A549 (cell line): Measurements from ENCODE around the gene USP13. TPM values are rescaled to one million over a fixed set of nuclear protein-coding genes. Genes with fewer than 3 reads are reported as not detected.

Experiments used
- ATAC-seq, 2 experiments: fragments of 200-7000 bp in 1 of 2; fragments of >200 bp in 1 of 2; cut with Nextera tagmentation in 1 of 2; cut with Tn5 transposase in 1 of 2; 3 replicates each; pipeline versions ENCODE4 v1.8.0 to v1.9.1; 2018 to 2020; ENCODE audit warnings: mild to moderate bottlenecking in 1 of 2, moderate library complexity in 1 of 2
- CTCF ChIA-PET: fragments of 300-600 bp; sonication (Branson Sonifier 250); formaldehyde crosslinking; extraction: SDS; loops from one replicate; lab custom pipeline; 2021; ENCODE audit warnings: antibody characterized with exemption, inconsistent platforms; lab: Yijun Ruan, JAX
- POLR2A ChIA-PET: fragments of 350-600 bp; formaldehyde crosslinking; extraction: SDS; loops from one replicate; lab custom pipeline; 2021; ENCODE audit warnings: antibody characterized with exemption, inconsistent platforms; lab: Yijun Ruan, JAX
- DNase-seq, 2 experiments: peaks; one replicate each; pipeline versions ENCODE4 v3.0.0 to v3.0.0-alpha.2; 2011 to 2016; ENCODE audit warnings: low read depth in 1 of 2, low spot score in 1 of 2
- FAIRE-seq: peaks from 2 replicates; lab custom pipeline; 2011; peaks lifted over from hg19 to GRCh38; lab: Jason Lieb, UNC
- H3K27ac ChIP-seq, 2 experiments: fragments of >200 bp; sonication (Bioruptor Twin); formaldehyde crosslinking; 3 replicates each; pipeline ENCODE4 v1.5.1; 2016 to 2017
- H3K4me1 ChIP-seq: fragments of >200 bp; sonication (Bioruptor Twin); formaldehyde crosslinking; 3 replicates; pipeline ENCODE4 v1.6.1; 2016
- H3K4me2 ChIP-seq: fragments of >200 bp; sonication (Bioruptor Twin); formaldehyde crosslinking; 3 replicates; pipeline ENCODE4 v1.6.1; 2016
- H3K4me3 ChIP-seq: fragments of >200 bp; sonication (Bioruptor Twin); formaldehyde crosslinking; 3 replicates; pipeline ENCODE4 v1.5.1; 2016
- H3K9me3 ChIP-seq: fragments of >200 bp; sonication (Bioruptor Twin); formaldehyde crosslinking; 3 replicates; pipeline ENCODE4 v1.6.1; 2016
- CBX8 ChIP-seq: fragments of 200-600 bp; sonication (generic); IDR thresholded peaks from 2 replicates; pipeline ENCODE4 v1.6.1; 2016
- CEBPB ChIP-seq, 2 experiments: fragments of >200 bp in 1 of 2; sonication (Bioruptor Twin) in 1 of 2; formaldehyde crosslinking in 1 of 2; IDR thresholded peaks; 2 replicates each; pipeline ENCODE4 v1.6.1; 2012 to 2016
- CHD4 ChIP-seq: fragments of 200-600 bp; sonication (generic); IDR thresholded peaks from 2 replicates; pipeline ENCODE4 v1.6.1; 2016; ENCODE audit warnings: antibody characterized with exemption, mild to moderate bottlenecking, borderline replicate concordance
- EP300 ChIP-seq, 2 experiments: fragments of >200 bp; sonication (Bioruptor Twin); formaldehyde crosslinking; IDR thresholded peaks; 2 replicates in 1 of 2; 3 replicates in 1 of 2; pipeline ENCODE4 v1.6.1; 2016 to 2017
- ESRRA ChIP-seq: fragments of 150-350 bp; IDR thresholded peaks from 2 replicates; pipeline ENCODE4 v1.6.1; 2014; ENCODE audit warnings: mild to moderate bottlenecking, low read length, borderline replicate concordance
- FOXS1 ChIP-seq: fragments of 250-450 bp; sonication (Bioruptor Pico); IDR thresholded peaks from 2 replicates; pipeline ENCODE4 v1.5.0; 2020; ENCODE audit warnings: mild to moderate bottlenecking, moderate library complexity
- HDAC2 ChIP-seq: fragments of 200-600 bp; sonication (generic); IDR thresholded peaks from 2 replicates; pipeline ENCODE4 v1.6.1; 2016
- HEYL ChIP-seq: fragments of 250-450 bp; sonication (Bioruptor Pico); IDR thresholded peaks from 2 replicates; pipeline ENCODE4 v1.8.0; 2021; ENCODE audit warnings: mild to moderate bottlenecking, moderate library complexity
- HOXA7 ChIP-seq: fragments of 250-450 bp; sonication (Bioruptor Pico); IDR thresholded peaks from 2 replicates; pipeline ENCODE4 v1.5.0; 2020; ENCODE audit warnings: mild to moderate bottlenecking, moderate library complexity
- HOXB13 ChIP-seq: fragments of 250-450 bp; sonication (Bioruptor Pico); IDR thresholded peaks from 2 replicates; pipeline ENCODE4 v1.5.0; 2020; ENCODE audit warnings: low read depth, mild to moderate bottlenecking, moderate library complexity
- HOXB5 ChIP-seq: fragments of 250-450 bp; sonication (Bioruptor Pico); IDR thresholded peaks from 2 replicates; pipeline ENCODE4 v1.5.0; 2020; ENCODE audit warnings: mild to moderate bottlenecking, moderate library complexity
- JUN ChIP-seq, 2 experiments: fragments of >200 bp; sonication (Bioruptor Twin); formaldehyde crosslinking; IDR thresholded peaks; 2 replicates in 1 of 2; 3 replicates in 1 of 2; pipeline ENCODE4 v1.6.1; 2016 to 2017
- JUNB ChIP-seq: fragments of >200 bp; sonication (Bioruptor Twin); formaldehyde crosslinking; IDR thresholded peaks from 2 replicates; pipeline ENCODE4 v1.6.1; 2016
- KDM1A ChIP-seq: fragments of 200-600 bp; sonication (generic); IDR thresholded peaks from 2 replicates; pipeline ENCODE4 v1.6.1; 2016; ENCODE audit warnings: low read depth, mild to moderate bottlenecking
- NFE2L2 ChIP-seq: fragments of 150-350 bp; conservative IDR thresholded peaks from 2 replicates; pipeline ENCODE4 v1.6.1; 2014; ENCODE audit warnings: low read length
- NPAS2 ChIP-seq: fragments of 250-450 bp; sonication (Bioruptor Pico); IDR thresholded peaks from 2 replicates; pipeline ENCODE4 v1.8.0; 2022; ENCODE audit warnings: mild to moderate bottlenecking, moderate library complexity, borderline replicate concordance
- NR3C1 ChIP-seq: fragments of >200 bp; sonication (Bioruptor Twin); formaldehyde crosslinking; IDR thresholded peaks from 3 replicates; pipeline ENCODE4 v1.6.1; 2017
- PHF8 ChIP-seq: fragments of 200-600 bp; sonication (generic); IDR thresholded peaks from 2 replicates; pipeline ENCODE4 v1.6.1; 2016; ENCODE audit warnings: low read depth, mild to moderate bottlenecking, antibody characterized with exemption, moderate library complexity, borderline replicate concordance
- POLR2A ChIP-seq: IDR thresholded peaks from 2 replicates; pipeline ENCODE4 v1.6.1; 2012; ENCODE audit warnings: mild to moderate bottlenecking, low read length
- RCOR1 ChIP-seq: fragments of 150-350 bp; IDR thresholded peaks from 2 replicates; pipeline ENCODE4 v1.6.1; 2014; ENCODE audit warnings: antibody characterized with exemption, low read length, low read depth
- TP53 ChIP-seq: fragments of 250-450 bp; sonication (Bioruptor Pico); IDR thresholded peaks from 2 replicates; pipeline ENCODE4 v1.5.0; 2021; ENCODE audit warnings: mild to moderate bottlenecking, moderate library complexity
- ZC3H11A ChIP-seq: fragments of 450-650 bp; IDR thresholded peaks from 2 replicates; pipeline ENCODE4 v1.6.1; 2014; ENCODE audit warnings: antibody characterized with exemption, mild to moderate bottlenecking
- ZNF302 ChIP-seq: fragments of 250-450 bp; sonication (Bioruptor Pico); IDR thresholded peaks from 2 replicates; pipeline ENCODE4 v1.9.0; 2021; ENCODE audit warnings: inconsistent platforms, mild to moderate bottlenecking, moderate library complexity
- WGBS: methylation state at CpG from one replicate; pipeline ENCODE4 v1.1.6; 2017; ENCODE audit errors: missing lambda C conversion rate; 5-methylcytosine and 5-hydroxymethylcytosine counted together
- polyA minus RNA-seq: library from RNA; depleted of rRNA, polyadenylated mRNA; stranded (reverse); fragments of >200 nt; gene quantifications from 2 replicates; pipeline ENCODE4 v1.2.3, GENCODE V29; 2011; rRNA and poly(A)+ RNA removed
- polyA plus RNA-seq, 4 experiments: library from polyadenylated mRNA; depleted of rRNA in 3 of 4; stranded (reverse); fragments of >200 nt; fragmentation: RNase III in 1 of 4; extraction: RNeasy Plus Mini Kit Qiagen cat#74134 plus additional on column Dnase treatment in 1 of 4; gene quantifications; 2 replicates in 3 of 4; 3 replicates in 1 of 4; pipeline ENCODE4 v1.2.3, GENCODE V29; 2011 to 2017
- TF ChIP-seq, protein P1 (sequence below): IDR thresholded peaks from 2 replicates; pipeline ENCODE4 v1.6.1; 2012
- TF ChIP-seq, protein P2 (sequence below): fragments of 200-600 bp; sonication (generic); IDR thresholded peaks from 2 replicates; pipeline ENCODE4 v1.6.1; 2016; ENCODE audit warnings: antibody characterized with exemption, mild to moderate bottlenecking, moderate library complexity
- TF ChIP-seq, protein P3 (sequence below): fragments of >200 bp; sonication (Bioruptor Twin); formaldehyde crosslinking; IDR thresholded peaks from 3 replicates; pipeline ENCODE4 v1.5.1; 2016
- TF ChIP-seq, protein P4 (sequence below): fragments of 250-450 bp; sonication (Bioruptor Pico); IDR thresholded peaks from 2 replicates; pipeline ENCODE4 v1.5.0; 2021; ENCODE audit warnings: mild to moderate bottlenecking, moderate library complexity, borderline replicate concordance
- TF ChIP-seq, protein P5 (sequence below): fragments of 450-650 bp; IDR thresholded peaks from 2 replicates; pipeline ENCODE4 v1.6.1; 2014; ENCODE audit warnings: antibody characterized with exemption

USP13 gene, protein sequence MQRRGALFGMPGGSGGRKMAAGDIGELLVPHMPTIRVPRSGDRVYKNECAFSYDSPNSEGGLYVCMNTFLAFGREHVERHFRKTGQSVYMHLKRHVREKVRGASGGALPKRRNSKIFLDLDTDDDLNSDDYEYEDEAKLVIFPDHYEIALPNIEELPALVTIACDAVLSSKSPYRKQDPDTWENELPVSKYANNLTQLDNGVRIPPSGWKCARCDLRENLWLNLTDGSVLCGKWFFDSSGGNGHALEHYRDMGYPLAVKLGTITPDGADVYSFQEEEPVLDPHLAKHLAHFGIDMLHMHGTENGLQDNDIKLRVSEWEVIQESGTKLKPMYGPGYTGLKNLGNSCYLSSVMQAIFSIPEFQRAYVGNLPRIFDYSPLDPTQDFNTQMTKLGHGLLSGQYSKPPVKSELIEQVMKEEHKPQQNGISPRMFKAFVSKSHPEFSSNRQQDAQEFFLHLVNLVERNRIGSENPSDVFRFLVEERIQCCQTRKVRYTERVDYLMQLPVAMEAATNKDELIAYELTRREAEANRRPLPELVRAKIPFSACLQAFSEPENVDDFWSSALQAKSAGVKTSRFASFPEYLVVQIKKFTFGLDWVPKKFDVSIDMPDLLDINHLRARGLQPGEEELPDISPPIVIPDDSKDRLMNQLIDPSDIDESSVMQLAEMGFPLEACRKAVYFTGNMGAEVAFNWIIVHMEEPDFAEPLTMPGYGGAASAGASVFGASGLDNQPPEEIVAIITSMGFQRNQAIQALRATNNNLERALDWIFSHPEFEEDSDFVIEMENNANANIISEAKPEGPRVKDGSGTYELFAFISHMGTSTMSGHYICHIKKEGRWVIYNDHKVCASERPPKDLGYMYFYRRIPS
- polyA plus RNA-seq (2011; rRNA removed) (10.2 and 11.5 TPM in 2 replicates), polyA plus RNA-seq (2017; fragmentation: RNase III; extraction: RNeasy Plus Mini Kit Qiagen cat#74134 plus additional on column Dnase treatment) (7.5 to 8.7 TPM (median 7.6 TPM) in 3 replicates), polyA minus RNA-seq (14.8 and 16.2 TPM in 2 replicates)
- 4.8 and 5.0 TPM in 2 replicates for polyA plus RNA-seq (2012; cell fraction: cytosol; rRNA removed)
- 2.8 and 4.4 TPM in 2 replicates for polyA plus RNA-seq (2012; cell fraction: nucleus; rRNA removed)

DNA sequence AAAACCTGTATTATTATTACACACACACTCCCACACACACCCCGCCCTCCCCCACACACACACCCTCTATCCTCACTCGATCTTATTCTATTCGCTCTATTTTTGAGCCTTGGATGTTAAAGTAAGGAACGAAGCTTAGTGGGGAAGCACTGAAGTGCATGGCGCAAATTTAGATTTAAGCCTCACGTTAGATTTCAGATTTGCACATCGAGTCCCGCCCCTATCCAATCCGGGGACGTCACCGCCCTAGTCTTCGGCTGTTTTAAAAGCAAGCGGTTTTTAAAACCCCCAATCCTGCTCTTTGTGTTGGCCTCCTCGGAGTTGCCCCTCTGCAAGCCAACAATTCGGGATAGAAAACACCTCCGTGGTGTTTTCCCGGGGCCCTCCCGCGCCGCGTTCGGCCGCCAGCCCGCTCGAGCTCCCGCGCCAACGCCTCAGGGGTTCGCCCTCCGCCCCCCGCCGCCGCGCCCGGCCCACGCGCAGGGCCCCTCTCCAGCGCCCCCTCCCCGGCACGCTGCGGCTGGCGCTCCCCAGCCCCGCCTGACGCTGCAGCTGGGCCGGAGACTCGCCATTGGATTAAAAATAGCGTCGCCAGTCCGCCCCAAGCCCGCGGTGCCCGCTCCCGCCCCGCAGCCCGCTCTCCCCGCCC is at the start of gene USP13:
Gene USP13, plus strand, starts transcription at position 594 of the 649 bp plus-strand sequence. CDS start 186 bp downstream, outside the sequence.
- ChIA-PET POLR2A (interaction anchor here (0.5 to 1.3 kb wide), 3 partner anchors 9 to 1837 kb away, joined by 3 to 4 read pairs (median 3); partner anchors contain the start of genes MRPL47 and NDUFB5), CTCF (no interaction called here)
- FAIRE-seq: no peak
- TF ChIP-seq ZNF302 (no peak), HOXB5 (no peak), CBX8 (no peak), NR3C1 (no peak), JUNB (no peak), NPAS2 (CRISPR knock-in tag) (no peak), KDM1A (no peak), CEBPB (IDR thresholded peaks at IDR 0.05) (no peak), RCOR1 (no peak), ESRRA (no peak), NFE2L2 (no peak), HEYL (no peak), POLR2A (0 out of 2 replicates have a peak, but pooled peaks have one; percentile 3), PHF8 (peak; percentile 16; the same call in 1 of the 2 replicates), ZC3H11A (no peak), HOXB13 (CRISPR knock-in tag) (no peak), EP300 (IDR thresholded peaks at IDR 0.05) (no peak), CHD4 (no peak), TP53 (CRISPR knock-in tag) (no peak), FOXS1 (no peak), JUN (IDR thresholded peaks at IDR 0.05) (peak in 1 of 2 experiments; percentile 68; a peak in 2 of 5 replicates), HDAC2 (no peak), HOXA7 (no peak)
- TF ChIP-seq, protein P1, sequence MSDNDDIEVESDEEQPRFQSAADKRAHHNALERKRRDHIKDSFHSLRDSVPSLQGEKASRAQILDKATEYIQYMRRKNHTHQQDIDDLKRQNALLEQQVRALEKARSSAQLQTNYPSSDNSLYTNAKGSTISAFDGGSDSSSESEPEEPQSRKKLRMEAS: no peak
- TF ChIP-seq, protein P2, sequence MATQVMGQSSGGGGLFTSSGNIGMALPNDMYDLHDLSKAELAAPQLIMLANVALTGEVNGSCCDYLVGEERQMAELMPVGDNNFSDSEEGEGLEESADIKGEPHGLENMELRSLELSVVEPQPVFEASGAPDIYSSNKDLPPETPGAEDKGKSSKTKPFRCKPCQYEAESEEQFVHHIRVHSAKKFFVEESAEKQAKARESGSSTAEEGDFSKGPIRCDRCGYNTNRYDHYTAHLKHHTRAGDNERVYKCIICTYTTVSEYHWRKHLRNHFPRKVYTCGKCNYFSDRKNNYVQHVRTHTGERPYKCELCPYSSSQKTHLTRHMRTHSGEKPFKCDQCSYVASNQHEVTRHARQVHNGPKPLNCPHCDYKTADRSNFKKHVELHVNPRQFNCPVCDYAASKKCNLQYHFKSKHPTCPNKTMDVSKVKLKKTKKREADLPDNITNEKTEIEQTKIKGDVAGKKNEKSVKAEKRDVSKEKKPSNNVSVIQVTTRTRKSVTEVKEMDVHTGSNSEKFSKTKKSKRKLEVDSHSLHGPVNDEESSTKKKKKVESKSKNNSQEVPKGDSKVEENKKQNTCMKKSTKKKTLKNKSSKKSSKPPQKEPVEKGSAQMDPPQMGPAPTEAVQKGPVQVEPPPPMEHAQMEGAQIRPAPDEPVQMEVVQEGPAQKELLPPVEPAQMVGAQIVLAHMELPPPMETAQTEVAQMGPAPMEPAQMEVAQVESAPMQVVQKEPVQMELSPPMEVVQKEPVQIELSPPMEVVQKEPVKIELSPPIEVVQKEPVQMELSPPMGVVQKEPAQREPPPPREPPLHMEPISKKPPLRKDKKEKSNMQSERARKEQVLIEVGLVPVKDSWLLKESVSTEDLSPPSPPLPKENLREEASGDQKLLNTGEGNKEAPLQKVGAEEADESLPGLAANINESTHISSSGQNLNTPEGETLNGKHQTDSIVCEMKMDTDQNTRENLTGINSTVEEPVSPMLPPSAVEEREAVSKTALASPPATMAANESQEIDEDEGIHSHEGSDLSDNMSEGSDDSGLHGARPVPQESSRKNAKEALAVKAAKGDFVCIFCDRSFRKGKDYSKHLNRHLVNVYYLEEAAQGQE: no peak
- TF ChIP-seq, protein P3, sequence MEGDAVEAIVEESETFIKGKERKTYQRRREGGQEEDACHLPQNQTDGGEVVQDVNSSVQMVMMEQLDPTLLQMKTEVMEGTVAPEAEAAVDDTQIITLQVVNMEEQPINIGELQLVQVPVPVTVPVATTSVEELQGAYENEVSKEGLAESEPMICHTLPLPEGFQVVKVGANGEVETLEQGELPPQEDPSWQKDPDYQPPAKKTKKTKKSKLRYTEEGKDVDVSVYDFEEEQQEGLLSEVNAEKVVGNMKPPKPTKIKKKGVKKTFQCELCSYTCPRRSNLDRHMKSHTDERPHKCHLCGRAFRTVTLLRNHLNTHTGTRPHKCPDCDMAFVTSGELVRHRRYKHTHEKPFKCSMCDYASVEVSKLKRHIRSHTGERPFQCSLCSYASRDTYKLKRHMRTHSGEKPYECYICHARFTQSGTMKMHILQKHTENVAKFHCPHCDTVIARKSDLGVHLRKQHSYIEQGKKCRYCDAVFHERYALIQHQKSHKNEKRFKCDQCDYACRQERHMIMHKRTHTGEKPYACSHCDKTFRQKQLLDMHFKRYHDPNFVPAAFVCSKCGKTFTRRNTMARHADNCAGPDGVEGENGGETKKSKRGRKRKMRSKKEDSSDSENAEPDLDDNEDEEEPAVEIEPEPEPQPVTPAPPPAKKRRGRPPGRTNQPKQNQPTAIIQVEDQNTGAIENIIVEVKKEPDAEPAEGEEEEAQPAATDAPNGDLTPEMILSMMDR: peak; percentile 4; the same call in 1 of the 3 replicates
- TF ChIP-seq, protein P4, sequence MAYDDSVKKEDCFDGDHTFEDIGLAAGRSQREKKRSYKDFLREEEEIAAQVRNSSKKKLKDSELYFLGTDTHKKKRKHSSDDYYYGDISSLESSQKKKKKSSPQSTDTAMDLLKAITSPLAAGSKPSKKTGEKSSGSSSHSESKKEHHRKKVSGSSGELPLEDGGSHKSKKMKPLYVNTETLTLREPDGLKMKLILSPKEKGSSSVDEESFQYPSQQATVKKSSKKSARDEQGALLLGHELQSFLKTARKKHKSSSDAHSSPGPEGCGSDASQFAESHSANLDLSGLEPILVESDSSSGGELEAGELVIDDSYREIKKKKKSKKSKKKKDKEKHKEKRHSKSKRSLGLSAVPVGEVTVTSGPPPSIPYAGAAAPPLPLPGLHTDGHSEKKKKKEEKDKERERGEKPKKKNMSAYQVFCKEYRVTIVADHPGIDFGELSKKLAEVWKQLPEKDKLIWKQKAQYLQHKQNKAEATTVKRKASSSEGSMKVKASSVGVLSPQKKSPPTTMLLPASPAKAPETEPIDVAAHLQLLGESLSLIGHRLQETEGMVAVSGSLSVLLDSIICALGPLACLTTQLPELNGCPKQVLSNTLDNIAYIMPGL (CRISPR knock-in tag): no peak
- TF ChIP-seq, protein P5, sequence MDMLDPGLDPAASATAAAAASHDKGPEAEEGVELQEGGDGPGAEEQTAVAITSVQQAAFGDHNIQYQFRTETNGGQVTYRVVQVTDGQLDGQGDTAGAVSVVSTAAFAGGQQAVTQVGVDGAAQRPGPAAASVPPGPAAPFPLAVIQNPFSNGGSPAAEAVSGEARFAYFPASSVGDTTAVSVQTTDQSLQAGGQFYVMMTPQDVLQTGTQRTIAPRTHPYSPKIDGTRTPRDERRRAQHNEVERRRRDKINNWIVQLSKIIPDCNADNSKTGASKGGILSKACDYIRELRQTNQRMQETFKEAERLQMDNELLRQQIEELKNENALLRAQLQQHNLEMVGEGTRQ: no peak
- peak within 1 kb of the TSS; percentile 69 for H3K4me2 ChIP-seq
- H3K27ac ChIP-seq: peak within 1 kb of the TSS; percentile 93 to 99
- WGBS: under 1% methylated on average over 13 of the region's 56 CpGs
- peaks cover 12% of the 10 kb centered on the region; the same call in 2 of the 3 replicates for H3K4me1 ChIP-seq
- peak; percentile 77 to 89 for ATAC-seq
- peak; percentile 48 to 74 for DNase-seq
- no peaks in the 10 kb centered on the region for H3K9me3 ChIP-seq
- peak within 1 kb of the TSS; percentile 81 for H3K4me3 ChIP-seq
